ENCODE measurements around the gene KAT6B.

The KAT6B gene

GRCh38 chr10:75074711-75075445 is 248.5 kb downstream of the KAT6B start:
- DNase-seq, result no peak

GRCh38 chr10:75076348-75076747 is 249.9 kb downstream of the KAT6B start:
- no peak for DNase-seq

GRCh38 chr10:75079436-75080083 is 253.2 kb downstream of the KAT6B start:
- no peak for DNase-seq

- DNase-seq, result no peak
Measured at GRCh38 chr10:75080554-75080953, 254.2 kb downstream of the KAT6B start.

- DNase-seq, result no peak
Measured at GRCh38 chr10:75081379-75081778, 255.0 kb downstream of the KAT6B start.

All from GOT3 (cell line).